ENCODE results near the gene CFAP141. TPM values are rescaled to one million over a fixed set of nuclear protein-coding genes. Genes with fewer than 3 reads are reported as not detected.

CFAP141 gene
- total RNA-seq, 1 donor from 2014 or later = not detected

DNA sequence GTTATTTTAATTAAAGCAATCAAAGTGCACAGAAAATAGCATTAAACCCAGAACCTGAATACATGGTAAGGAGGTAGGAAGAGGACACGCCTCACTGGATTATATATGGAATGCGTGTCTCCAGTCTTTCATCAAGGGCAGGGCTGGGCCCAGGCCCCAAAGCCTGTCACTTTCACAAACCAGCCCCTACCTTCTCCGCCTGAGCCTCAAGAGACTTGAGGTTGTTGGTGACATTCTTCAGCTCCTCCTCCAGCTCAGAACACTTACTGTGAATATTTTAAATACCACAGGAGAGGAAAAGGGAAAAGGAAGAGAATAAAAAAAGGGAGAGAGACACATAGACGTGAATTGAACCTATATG is 34.9 kb downstream of the CFAP141 start:
- no peaks in the 10 kb centered on the region for H3K4me1 Mint-ChIP-seq (ENCODE audit: low read depth)
- H3K36me3 Mint-ChIP-seq (ENCODE audit: insufficient read depth) = peaks cover 34% of the 10 kb centered on the region
- no peaks in the 10 kb centered on the region for H3K9me3 Mint-ChIP-seq (ENCODE audit: low read depth)
- H3K27me3 Mint-ChIP-seq = no peaks in the 10 kb centered on the region
- TF ChIP-seq, protein P1, sequence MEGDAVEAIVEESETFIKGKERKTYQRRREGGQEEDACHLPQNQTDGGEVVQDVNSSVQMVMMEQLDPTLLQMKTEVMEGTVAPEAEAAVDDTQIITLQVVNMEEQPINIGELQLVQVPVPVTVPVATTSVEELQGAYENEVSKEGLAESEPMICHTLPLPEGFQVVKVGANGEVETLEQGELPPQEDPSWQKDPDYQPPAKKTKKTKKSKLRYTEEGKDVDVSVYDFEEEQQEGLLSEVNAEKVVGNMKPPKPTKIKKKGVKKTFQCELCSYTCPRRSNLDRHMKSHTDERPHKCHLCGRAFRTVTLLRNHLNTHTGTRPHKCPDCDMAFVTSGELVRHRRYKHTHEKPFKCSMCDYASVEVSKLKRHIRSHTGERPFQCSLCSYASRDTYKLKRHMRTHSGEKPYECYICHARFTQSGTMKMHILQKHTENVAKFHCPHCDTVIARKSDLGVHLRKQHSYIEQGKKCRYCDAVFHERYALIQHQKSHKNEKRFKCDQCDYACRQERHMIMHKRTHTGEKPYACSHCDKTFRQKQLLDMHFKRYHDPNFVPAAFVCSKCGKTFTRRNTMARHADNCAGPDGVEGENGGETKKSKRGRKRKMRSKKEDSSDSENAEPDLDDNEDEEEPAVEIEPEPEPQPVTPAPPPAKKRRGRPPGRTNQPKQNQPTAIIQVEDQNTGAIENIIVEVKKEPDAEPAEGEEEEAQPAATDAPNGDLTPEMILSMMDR (IDR thresholded peaks at IDR 0.05; ENCODE audit: unreplicated experiment) = no peak
- H3K4me3 Mint-ChIP-seq (ENCODE audit: low read depth) = no peak overlapping the region
- no peak overlapping the region for H3K27ac Mint-ChIP-seq
- DNase-seq (ENCODE audit: low spot score, unreplicated experiment) = no peak

DNA sequence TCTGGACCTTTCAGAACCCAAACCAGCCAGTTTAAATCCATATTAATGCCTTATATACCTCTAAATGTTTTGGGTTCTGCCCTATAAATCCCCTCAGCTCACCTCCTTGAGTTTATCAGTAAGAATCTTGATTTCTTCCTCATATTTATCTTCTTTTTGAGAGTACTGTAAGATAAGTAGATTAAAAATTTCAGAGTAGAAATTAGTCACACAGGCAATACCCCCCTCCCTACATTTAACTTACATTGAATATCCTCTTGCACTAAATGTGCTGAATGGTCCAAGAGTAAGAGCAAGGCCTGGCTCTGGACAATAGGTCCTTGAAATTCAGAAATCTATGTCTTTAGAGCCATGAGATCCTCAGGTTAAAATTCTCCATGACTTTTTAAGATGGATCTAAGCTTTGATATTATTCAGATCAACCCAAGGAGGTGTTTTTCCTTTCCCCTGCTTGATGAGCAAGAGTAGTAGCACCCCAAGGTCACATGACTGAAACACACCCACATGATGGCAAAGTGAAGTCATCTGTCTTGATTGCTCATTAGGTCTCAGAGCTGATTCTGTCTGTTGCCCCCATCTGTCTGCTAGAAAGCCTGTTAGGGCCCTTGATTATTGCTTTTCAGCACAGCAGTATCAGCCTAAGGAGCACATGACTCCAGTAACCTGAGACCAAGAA is 35.4 kb downstream of the CFAP141 start:
- Mint-ChIP-seq H3K4me3 (ENCODE audit: low read depth) (no peak overlapping the region), H3K4me1 (ENCODE audit: low read depth) (no peaks in the 10 kb centered on the region), H3K27ac (no peak overlapping the region), H3K36me3 (ENCODE audit: insufficient read depth) (peaks cover 38% of the 10 kb centered on the region), H3K9me3 (ENCODE audit: low read depth) (no peaks in the 10 kb centered on the region), H3K27me3 (no peaks in the 10 kb centered on the region)
- TF ChIP-seq, protein P1 (IDR thresholded peaks at IDR 0.05; ENCODE audit: unreplicated experiment) = no peak
- no peak for DNase-seq (ENCODE audit: low spot score, unreplicated experiment)

DNA sequence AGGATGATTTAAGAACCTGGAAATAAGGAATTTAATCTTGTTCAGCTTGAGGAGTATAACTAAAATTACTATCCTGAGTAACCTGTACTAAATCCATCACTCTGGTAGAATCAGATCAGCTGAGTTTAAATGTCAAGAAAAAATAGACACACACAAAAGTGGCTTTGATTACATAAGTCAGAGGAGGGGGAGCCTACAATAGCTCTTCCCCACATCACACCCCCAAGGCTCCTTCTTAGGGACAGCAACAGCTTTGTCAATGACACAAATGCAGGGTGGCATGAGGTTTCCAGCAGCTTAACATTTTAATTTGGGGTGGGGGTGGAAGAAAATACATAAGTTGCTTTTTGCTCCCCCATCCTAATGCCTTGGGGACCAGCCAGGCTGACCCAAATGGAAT is 38.7 kb downstream of the CFAP141 start:
- no peaks in the 10 kb centered on the region for H3K4me1 Mint-ChIP-seq (ENCODE audit: low read depth)
- H3K27me3 Mint-ChIP-seq = no peaks in the 10 kb centered on the region
- DNase-seq (ENCODE audit: low spot score, unreplicated experiment) = no peak
- no peak overlapping the region for H3K27ac Mint-ChIP-seq
- no peaks in the 10 kb centered on the region for H3K9me3 Mint-ChIP-seq (ENCODE audit: low read depth)
- TF ChIP-seq, protein P1 (IDR thresholded peaks at IDR 0.05; ENCODE audit: unreplicated experiment) = no peak
- H3K4me3 Mint-ChIP-seq (ENCODE audit: low read depth) = no peak overlapping the region
- peaks cover 53% of the 10 kb centered on the region for H3K36me3 Mint-ChIP-seq (ENCODE audit: insufficient read depth)

DNA sequence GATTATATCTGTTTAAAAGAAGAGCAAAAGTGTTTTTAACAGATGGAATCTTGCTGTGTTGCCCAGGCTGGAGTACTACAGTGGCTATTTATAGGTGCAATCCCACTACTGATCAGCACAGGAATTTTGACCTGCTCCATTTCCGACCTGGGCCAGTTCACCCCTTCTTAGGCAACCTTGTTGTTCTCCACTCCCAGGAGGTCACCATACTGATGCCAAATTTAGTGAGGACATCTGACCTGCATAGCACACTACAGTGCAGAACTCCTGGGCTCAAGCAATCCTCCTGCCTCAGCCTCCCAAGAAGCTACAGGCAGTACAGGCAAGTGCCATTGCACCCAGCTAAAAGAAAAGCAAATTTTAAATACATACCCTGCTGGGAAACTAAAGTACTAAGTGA is 39.9 kb downstream of the CFAP141 start:
- DNase-seq (ENCODE audit: low spot score, unreplicated experiment) = no peak
- peaks cover 44% of the 10 kb centered on the region for H3K36me3 Mint-ChIP-seq (ENCODE audit: insufficient read depth)
- H3K4me3 Mint-ChIP-seq (ENCODE audit: low read depth) = no peak overlapping the region
- no peaks in the 10 kb centered on the region for H3K4me1 Mint-ChIP-seq (ENCODE audit: low read depth)
- H3K27ac Mint-ChIP-seq = no peak overlapping the region
- TF ChIP-seq, protein P1 (IDR thresholded peaks at IDR 0.05; ENCODE audit: unreplicated experiment) = no peak
- H3K27me3 Mint-ChIP-seq = no peaks in the 10 kb centered on the region
- H3K9me3 Mint-ChIP-seq (ENCODE audit: low read depth) = no peaks in the 10 kb centered on the region

DNA sequence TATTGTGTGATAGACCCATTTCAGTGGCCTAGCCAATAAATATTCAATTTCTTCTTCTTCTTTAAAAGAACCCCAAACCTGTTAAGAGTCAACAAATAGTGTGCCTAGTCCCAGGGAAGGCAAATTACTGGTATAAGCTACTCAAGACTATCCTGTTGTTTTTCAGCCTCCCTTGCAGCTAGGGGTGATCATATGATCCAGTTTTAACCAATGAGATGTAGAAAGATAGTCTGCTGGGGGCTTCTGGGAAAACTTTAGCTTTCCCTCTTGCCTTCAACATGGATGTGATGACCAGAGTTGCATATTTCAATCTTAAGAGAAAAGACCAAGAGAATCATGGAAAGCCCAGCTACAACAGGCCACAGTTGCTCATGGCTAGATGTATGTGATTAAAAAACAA is 46.6 kb downstream of the CFAP141 start:
- Mint-ChIP-seq H3K9me3 (ENCODE audit: low read depth) (no peaks in the 10 kb centered on the region), H3K36me3 (ENCODE audit: insufficient read depth) (peaks cover 45% of the 10 kb centered on the region), H3K4me1 (ENCODE audit: low read depth) (peaks cover 3% of the 10 kb centered on the region), H3K4me3 (ENCODE audit: low read depth) (no peak overlapping the region), H3K27me3 (no peaks in the 10 kb centered on the region), H3K27ac (no peak overlapping the region)
- TF ChIP-seq, protein P1 (IDR thresholded peaks at IDR 0.05; ENCODE audit: unreplicated experiment) = no peak
- no peak for DNase-seq (ENCODE audit: low spot score, unreplicated experiment)

Data from progenitor cell of endocrine pancreas (in vitro differentiated cells).